Stimulated activated CD4-positive, alpha-beta T cell treated with anti-CD3 and anti-CD28 coated beads, Interleukin-4, amount 100 ng/mL, for 4 hours (primary cell): Measurements from ENCODE around the gene FOXN1.

Experiments used
- DNase-seq, 2 experiments: peaks; one replicate each; pipeline ENCODE4 v3.0.0-alpha.2; 2020

Gene FOXN1

DNA sequence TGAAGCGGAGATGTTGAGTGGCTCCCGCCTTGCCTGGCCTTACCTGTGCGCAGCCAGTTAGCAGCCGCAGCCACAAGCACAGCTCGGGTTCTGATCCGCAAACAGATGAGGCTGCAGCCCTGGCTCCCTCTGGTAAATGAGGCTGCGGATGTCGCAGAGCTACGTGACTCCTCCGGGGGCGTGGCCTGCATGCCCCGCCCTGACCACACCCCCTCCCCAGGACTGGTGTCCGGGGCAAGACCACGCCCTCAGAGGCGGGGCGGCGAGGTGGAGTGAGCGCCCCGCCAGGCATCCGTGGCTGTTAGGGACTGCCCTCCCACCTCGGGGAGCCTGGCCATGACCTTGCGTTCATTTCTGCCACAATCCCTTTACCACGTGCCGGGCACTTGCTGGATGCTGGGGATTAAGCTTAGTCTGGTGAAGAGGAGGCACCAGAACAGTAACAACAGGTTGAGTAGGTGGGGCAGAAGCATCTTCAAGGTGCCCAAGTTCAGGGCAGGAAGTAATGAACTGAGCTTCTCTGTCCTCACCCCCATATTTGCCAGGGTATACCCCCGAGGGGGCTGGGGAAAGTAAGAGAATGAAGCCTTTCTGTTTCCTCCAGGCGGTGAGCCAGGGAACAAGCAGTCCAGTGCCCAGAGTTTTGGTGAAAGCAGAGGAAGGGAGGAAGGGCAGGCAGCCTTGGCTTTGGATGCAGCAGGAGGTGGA lies 70.8 kb downstream of the FOXN1 start, which contains the start of gene ALDOC:
ALDOC (minus strand) TSS at position 138 of the 708 bp plus-strand sequence. CDS start 1,363 bp downstream, outside the sequence.
- peak; percentile 97 to 99 for DNase-seq

DNA sequence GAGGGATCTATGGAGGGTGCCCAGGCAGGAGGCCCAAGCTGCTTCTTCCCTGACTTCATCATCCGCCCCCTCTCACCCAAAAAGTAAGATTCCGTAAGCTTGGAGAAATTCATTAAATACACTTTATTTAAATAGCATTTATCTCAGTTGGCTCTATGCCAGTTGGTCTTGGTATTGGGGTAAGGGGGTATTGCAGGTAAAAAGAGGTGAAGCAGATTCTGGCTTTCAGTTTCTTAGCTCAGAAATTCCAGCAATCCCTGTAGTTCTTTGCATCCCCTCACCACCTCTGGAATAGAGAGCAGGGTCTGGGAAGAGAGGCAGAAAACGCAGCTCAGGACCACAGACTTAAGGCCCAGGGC lies 71.3 kb downstream of the FOXN1 start:
- no peak for DNase-seq

DNA sequence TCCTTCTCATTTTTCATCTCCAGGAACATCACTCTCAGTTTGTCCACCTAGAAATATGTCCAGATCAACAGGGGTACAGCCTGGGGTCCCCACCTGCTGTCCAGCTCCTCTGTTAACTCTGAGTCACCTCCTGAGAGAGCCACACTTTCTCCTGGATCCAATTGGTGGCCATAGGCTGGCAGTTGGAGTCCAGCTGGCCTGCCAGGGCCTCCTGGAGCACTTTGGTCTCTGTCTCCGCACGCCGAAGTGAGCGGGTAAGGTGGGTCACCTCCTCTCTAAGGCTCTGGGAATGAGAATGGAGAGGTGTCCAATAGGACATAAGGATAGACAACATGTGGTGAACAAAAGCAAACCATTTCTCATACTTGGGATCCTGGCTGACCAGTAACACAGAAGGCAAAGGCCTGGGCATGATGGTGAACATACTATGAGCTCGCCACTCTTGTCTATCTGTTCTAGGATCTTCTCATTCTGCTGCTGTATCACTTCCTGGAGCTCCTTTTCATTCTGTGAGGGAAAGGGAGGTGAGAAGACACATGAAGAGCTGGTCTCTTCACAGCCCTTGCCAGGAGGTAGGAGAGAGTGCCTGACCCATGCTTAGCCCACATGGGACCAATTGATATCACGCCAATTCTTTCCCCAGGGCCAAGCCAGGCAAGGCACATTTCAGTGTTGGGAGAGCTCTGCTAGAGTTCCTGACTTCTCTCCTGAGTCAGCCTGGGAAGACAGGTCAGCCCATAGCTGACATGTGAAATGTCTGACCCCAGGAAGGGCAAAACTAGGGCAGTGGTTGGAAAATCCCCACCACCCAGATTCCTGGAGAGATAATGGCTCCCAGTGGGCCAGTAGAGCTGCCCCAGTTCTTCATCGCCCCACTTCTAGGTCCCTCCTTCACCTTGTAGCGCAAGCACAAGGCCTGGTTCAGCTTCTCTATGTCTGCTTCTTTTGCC lies 72.4 kb downstream of the FOXN1 start:
- no peak for DNase-seq

DNA sequence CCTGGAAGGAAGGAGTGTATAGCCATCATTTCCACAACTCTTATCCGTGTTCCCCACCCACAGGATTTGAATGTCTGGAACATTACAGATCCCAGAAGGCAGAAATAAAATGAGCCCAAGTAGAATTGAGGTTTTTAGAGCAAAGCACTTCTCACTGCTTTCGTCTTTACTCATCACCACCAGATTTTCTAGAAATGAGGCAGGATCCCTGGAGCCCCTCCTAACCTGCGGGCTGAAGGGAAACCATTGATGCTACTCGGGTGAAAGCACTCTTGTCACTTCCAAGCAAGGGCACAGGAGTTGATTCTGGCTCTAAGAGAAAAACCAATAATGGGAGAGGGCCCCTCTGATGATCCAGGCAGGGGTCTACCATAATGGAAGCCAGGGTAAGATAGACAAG lies 73.4 kb downstream of the FOXN1 start:
- no peak for DNase-seq

DNA sequence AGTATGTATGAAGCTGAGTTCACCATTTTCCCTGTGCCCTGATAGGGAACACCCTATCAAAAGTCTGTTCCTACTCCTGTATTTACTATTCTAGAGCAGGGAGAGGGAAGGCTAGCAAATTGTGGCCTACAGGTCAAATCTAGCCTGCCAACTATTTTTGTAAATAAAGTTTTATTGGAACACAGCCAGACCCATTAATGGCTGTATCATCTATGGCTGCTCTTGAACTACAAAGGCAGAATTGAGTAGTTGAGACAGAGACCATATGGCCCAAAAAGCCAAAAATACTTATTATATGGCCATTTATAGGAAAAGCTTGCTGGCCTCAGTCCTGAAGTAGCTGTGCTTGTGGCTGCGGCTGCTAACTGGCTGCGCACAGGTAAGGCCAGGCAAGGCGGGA lies 74.8 kb downstream of the FOXN1 start:
- no peak for DNase-seq

DNA sequence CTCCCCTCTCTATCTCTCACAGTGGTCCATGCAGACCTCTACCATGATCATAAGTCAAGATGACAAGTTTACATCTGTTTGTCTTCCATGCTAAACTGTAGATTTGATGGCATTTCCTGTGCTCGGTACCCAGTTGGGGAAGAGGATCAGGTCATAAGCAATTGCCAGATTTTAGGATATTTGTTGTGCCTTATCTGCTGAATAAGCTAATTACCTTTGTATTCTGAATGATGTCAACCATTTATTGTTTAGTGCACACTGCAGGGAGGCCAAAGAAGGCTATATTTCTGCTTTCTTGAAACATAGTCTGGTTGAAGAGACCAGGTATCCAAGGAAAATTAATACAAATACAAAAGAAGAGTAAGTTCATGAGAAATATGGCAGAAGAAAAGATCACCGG lies 76.4 kb downstream of the FOXN1 start:
- no peak for DNase-seq

DNA sequence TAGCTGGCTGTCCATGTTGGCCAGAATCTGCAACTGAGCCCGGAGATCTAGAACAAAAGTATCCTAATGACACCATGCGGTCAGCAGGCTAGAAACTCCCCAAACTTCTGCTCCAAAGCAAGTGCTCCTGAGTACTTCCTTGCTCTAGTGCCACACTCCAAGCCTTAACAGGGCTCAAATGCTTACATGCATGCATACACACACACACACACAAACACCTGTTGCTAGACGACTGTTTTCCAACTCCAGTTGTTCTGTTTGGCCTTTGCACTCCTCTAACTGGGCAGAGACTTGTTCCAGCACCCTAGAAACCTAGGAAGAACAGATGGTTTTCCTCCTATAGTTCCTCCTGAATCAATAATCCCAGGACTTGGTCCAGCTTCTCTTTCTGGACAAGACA lies 78.3 kb downstream of the FOXN1 start:
- DNase-seq = no peak

DNA sequence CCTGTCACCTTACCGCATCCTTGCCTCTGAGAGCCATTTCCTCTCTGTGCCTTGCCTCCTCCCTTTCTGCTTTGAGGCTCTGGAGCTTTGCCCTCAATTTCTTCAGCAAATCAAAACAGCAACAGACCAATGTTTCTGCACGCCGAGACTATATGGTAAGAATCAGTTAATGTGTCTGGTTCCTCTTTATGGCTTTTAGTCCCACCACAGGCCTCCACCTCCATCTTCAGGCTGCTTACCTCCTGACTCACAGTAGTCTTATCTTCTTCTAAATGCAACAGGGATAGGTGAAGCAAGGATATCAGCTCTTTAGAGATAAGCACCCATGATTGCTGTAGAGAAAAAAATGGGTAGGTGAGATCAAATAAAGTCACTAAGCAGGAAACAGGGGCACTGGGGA lies 79.7 kb downstream of the FOXN1 start:
- no peak for DNase-seq
